ENCODE measurements around the gene SOAT2.
"Not testable (repeated sequence)": the region's sequence is repeated elsewhere in the genome, so short reads cannot be mapped to it uniquely, and the experiment has no call there.

The SOAT2 gene

GRCh38 chr12:53133722-53134121 is 30.4 kb downstream of the SOAT2 start:
- DNase-seq (ENCODE audit: low read depth in 2 of 2, low spot score in 1 of 2): no peak

DNA sequence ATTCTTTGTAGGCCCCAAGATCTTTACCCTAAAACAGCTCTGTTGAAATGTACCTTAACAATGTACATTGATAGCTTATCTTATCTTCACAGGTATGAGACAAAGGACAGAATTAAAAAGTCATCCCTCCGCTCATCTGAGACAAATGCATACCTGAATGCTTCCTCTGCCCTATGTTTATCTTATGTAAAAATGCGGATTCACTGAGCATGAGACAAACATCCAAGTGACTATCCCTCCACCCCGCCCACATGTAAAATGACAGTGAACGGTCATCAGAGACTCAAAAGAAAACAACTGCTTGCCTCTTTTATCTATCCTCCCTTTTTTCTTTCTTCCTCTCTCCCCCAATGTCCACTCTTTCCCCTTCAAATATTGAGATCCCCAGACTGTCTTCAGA is 40.1 kb downstream of the SOAT2 start:
- no peak for DNase-seq (ENCODE audit: low read depth in 2 of 2, low spot score in 1 of 2)

- no peak for DNase-seq (ENCODE audit: low read depth in 2 of 2, low spot score in 1 of 2)
Measured at GRCh38 chr12:53145383-53146260, 42.3 kb downstream of the SOAT2 start.

DNA sequence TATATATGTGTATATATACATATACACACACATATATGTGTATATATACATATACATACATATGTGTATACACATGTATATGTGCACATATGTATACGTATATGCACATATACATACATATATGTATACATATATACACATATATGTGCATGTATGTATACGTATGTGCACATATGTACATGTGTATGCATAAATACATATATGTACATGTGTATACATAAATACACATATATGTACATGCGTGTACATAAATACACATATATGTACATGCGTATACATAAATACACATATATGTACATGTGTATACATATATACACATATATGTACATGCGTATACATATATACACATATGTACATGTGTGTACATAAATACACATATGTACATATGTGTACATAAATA is 43.9 kb downstream of the SOAT2 start:
- DNase-seq (ENCODE audit: low read depth in 2 of 2, low spot score in 1 of 2): no peak

DNA sequence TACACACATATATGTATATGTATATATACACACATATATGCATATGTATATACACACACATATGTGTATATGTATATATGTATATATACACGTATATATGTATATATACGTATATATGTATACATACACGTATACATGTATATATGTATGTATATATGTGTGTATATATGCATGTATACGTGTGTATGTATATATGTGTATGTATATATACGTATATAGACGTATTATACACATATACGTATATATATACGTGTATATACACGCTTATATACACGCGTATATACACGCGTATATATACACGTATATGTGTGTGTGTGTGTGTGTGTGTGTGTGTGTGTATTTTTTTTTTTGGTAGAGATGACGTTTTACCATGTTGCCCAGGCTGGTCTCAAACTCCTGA is 44.4 kb downstream of the SOAT2 start:
- DNase-seq (ENCODE audit: low read depth in 2 of 2, low spot score in 1 of 2): no peak

DNA sequence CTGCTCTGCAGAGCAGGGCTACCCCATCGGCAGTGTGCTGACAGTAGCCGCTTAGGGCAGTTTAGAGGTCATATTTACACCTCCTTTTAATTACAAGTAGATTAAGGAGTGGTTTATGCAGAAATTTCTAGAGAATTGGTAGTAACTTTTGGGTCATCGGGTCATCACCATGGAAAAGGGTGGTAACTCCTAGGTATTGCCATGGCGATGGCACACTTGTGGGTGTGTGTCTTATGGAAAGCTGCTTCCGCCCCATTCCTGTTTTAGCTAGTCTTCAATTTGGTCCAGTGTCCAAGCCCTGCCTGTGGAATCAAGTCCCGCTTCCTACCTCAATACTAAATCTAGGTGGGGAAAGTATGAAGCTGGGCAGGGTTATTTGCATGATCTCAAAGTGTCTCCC is 47.8 kb downstream of the SOAT2 start:
- DNase-seq (ENCODE audit: low read depth in 2 of 2, low spot score in 1 of 2): no peak

GRCh38 chr12:53152390-53152789 is 49.1 kb downstream of the SOAT2 start:
- DNase-seq (ENCODE audit: low read depth in 2 of 2, low spot score in 1 of 2): no peak

DNA sequence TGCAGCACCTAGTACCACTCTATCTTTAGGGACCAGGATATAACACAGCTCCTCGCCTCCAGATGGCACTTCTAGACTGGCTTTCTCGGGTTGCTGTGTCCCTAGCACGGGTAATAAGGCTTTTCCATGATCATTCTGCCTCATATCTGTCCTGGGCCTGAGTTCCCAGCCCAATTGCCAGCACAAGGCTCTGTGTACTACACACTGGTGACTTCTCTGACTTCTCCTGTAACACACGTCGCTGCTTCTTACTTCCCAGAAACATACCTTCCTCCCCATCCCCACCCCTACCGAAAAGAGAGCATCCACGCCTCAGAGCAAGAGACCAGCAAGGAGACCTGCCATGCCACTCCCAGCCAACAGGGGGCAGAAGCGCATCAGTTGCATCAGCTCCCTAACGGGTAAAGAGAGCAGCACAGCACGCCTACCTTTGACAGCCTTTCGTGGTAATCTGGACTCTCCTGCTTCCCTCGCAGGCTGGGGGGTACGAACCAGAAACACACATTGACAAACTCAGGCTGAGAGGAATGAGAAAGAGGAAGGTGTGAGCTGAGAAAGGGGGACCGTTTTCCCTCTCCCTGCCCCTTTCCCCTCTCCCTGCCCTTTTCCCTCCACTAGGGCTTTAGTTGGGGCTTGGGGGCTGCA is 56.0 kb downstream of the SOAT2 start:
- peak; percentile 75 to 87 for DNase-seq (ENCODE audit: low read depth in 2 of 2, low spot score in 1 of 2)

GRCh38 chr12:53160000-53160399 is 56.7 kb downstream of the SOAT2 start:
- no peak for DNase-seq (ENCODE audit: low read depth in 2 of 2, low spot score in 1 of 2)

GRCh38 chr12:53160673-53161072 is 57.4 kb downstream of the SOAT2 start:
- no peak for DNase-seq (ENCODE audit: low read depth in 2 of 2, low spot score in 1 of 2)

GRCh38 chr12:53161119-53161911 is 58.0 kb downstream of the SOAT2 start:
- DNase-seq (ENCODE audit: low read depth in 2 of 2, low spot score in 1 of 2): no peak

- not testable (repeated sequence) for DNase-seq (ENCODE audit: low read depth in 2 of 2, low spot score in 1 of 2)
Measured at GRCh38 chr12:53163008-53163407, 59.7 kb downstream of the SOAT2 start.

GRCh38 chr12:53166837-53167236 is 63.6 kb downstream of the SOAT2 start:
- no peak for DNase-seq (ENCODE audit: low read depth in 2 of 2, low spot score in 1 of 2)

GRCh38 chr12:53169644-53170043 is 66.4 kb downstream of the SOAT2 start:
- no peak for DNase-seq (ENCODE audit: low read depth in 2 of 2, low spot score in 1 of 2)

DNA sequence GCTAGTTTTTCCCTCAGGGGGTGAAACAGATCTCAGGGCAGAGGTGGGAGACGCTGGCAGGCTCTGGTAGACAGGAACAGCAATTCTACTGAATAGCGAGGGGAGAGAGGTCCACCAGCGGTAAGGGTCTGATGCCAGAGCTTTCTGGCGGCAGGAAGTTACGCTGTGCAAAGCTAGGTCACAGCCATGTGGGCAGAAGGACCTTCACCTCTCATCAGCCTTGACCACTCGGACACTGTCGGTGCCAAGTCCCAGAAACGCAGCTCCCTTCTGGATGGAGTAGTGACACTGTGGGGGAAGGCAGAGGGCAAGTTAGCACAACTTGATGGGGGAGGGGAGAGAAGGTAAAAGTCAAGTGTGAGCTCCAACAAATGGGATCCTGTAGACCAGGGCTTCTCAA is 66.9 kb downstream of the SOAT2 start:
- no peak for DNase-seq (ENCODE audit: low read depth in 2 of 2, low spot score in 1 of 2)

- DNase-seq (ENCODE audit: low read depth in 2 of 2, low spot score in 1 of 2): no peak
Measured at GRCh38 chr12:53170876-53171724, 67.8 kb downstream of the SOAT2 start.

DNA sequence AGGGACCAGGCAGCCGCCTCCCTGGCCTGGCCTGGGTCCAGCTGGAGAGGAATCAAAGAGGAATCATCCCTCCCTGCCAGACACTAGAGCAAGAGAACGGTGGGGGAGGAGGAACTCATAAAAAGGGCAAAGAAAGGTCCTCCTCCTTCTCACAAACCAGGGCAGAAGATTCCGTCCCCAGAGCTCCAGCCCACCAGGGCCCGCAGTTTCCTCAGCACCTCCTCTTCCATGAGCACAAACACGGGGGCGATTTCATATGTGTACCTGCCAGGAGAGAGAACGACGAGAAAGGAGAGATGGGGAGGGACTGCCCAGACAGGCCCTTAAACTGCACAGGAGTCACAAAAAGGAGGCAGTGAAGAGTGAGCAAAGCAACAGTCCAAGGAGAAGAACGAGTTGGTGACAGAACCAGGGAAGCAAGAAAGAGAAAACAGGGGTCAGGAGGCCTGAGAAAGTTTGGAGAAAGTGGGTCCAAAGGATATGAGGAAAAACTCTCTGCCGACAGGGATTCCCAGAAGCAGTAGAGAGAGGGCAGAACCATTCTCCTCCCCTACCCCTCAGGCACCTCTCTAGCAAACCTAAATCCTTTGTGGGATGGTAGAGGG is 68.5 kb downstream of the SOAT2 start:
- no peak for DNase-seq (ENCODE audit: low read depth in 2 of 2, low spot score in 1 of 2)

DNA sequence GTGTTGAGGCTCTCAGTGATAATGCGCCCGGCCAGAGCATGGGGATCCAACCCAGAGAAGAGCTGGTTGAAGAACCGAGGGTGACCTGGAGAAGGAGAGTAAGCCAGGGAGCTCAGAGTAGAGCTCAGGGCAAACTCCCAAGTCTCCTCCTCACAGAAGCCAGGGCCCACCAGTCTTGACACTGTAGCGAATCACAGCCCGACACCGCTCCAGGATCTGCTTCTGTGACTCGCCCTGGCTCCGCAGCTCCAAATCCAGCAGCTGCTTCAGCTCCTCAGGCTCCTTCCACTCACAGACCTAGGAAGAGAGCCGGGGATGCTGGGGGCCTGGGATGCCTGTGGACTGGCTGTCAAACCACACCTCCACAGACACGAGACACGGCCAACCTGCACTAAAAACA is 69.1 kb downstream of the SOAT2 start:
- DNase-seq (ENCODE audit: low read depth in 2 of 2, low spot score in 1 of 2): no peak

DNA sequence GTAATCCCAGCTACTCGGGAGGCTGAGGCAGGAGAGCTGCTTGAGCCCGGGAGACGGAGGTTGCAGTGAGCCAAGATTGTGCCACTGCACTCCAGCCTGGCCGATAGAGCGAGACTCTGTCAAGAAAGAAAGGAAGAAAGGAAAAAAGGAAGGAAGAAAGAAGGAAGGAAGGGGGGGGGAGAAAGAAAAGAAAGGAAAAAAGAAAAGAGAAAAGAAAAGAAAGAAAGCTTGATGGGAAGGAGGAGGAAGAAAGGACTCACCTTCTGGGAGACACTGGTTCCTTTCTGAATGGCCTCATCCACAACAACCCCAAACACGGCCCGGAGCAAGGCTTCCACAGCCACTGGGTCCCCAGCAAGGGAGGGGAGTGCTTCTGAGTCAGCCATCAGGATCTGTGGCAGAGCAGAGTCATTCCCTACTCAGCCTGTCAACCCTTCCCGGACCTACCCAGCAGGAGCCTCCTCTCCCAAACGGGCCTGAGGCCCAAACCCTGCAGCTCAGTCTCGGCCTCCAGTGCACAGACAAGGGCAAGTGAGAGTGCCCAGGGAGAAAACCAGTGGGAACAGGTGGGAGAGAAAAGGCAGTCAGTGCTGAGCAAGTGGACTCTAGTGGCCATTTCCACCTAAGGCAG is 69.9 kb downstream of the SOAT2 start:
- DNase-seq (ENCODE audit: low read depth in 2 of 2, low spot score in 1 of 2): no peak
